Panc1 (cell line): ENCODE data around the gene AEBP2. TPM values are rescaled to one million over a fixed set of nuclear protein-coding genes. Genes with fewer than 3 reads are reported as not detected.

ENCODE experiments used
- ATAC-seq: fragments of 200-7000 bp; cut with Tn5 transposase; 2 replicates; pipeline ENCODE4 v1.9.1; 2020; ENCODE audit warnings: mild to moderate bottlenecking, moderate library complexity
- BruUV-seq: library from RNA; stranded (reverse); fragments of 400-500 nt; replicated peaks from 2 replicates; lab custom pipeline; 2021; lab: Mats Ljungman, UMichigan
- CTCF ChIA-PET: fragments of 300-600 bp; sonication (Branson Sonifier 250); formaldehyde crosslinking; loops from one replicate; lab custom pipeline; 2022; ENCODE audit warnings: antibody characterized with exemption; lab: Charles Lee
- POLR2A ChIA-PET: fragments of 300-600 bp; sonication (Branson Sonifier 250); formaldehyde crosslinking; loops from one replicate; lab custom pipeline; 2022; ENCODE audit warnings: antibody characterized with exemption; lab: Charles Lee
- DNase-seq: peaks from one replicate; pipeline ENCODE4 v3.0.0-alpha.2; 2010; ENCODE audit warnings: low read depth, low spot score
- H3K27ac ChIP-seq: 2 replicates; pipeline ENCODE4 v1.5.1; 2011; ENCODE audit warnings: mild to moderate bottlenecking, low read length, inconsistent platforms
- H3K27me3 ChIP-seq: fragments of 200-500 bp; sonication (Bioruptor generic); 2 replicates; pipeline ENCODE4 v1.6.0; 2014; ENCODE audit warnings: low read length, inconsistent platforms; ENCODE audit not compliant: control insufficient read depth, insufficient read depth
- H3K36me3 ChIP-seq: fragments of 200-500 bp; sonication (Bioruptor generic); 2 replicates; pipeline ENCODE4 v1.5.1; 2014; ENCODE audit warnings: inconsistent platforms, mild to moderate bottlenecking, low read length, moderate library complexity; ENCODE audit not compliant: control insufficient read depth, insufficient read depth
- H3K4me1 ChIP-seq: 2 replicates; pipeline ENCODE4 v1.5.1; 2011; ENCODE audit warnings: inconsistent platforms, mild to moderate bottlenecking, low read length, moderate library complexity; ENCODE audit not compliant: control insufficient read depth, insufficient read depth
- H3K4me3 ChIP-seq, 2 experiments: 2 replicates each; pipeline ENCODE4 v1.5.1; 2011 to 2012; ENCODE audit warnings: low read depth in 2 of 2, low read length in 2 of 2, mild to moderate bottlenecking in 2 of 2, inconsistent platforms in 1 of 2, moderate library complexity in 1 of 2
- H3K9me3 ChIP-seq: fragments of 200-500 bp; sonication (Bioruptor generic); 2 replicates; pipeline ENCODE4 v1.5.1; 2014; ENCODE audit warnings: low read depth, mild to moderate bottlenecking, inconsistent platforms, low read length, moderate library complexity; ENCODE audit not compliant: control insufficient read depth, insufficient read depth
- POLR2AphosphoS5 ChIP-seq: IDR thresholded peaks from 2 replicates; pipeline ENCODE4 v1.6.1; 2012; ENCODE audit warnings: mild to moderate bottlenecking, low read depth, low read length, moderate library complexity
- SIN3A ChIP-seq: IDR thresholded peaks from 2 replicates; pipeline ENCODE4 v1.6.1; 2012; ENCODE audit warnings: low read depth, mild to moderate bottlenecking, low read length, moderate library complexity, borderline replicate concordance; ENCODE audit not compliant: insufficient read depth
- TCF7L2 ChIP-seq: IDR thresholded peaks from 2 replicates; pipeline ENCODE4 v1.6.1; 2011; ENCODE audit warnings: mild to moderate bottlenecking, low read depth, low read length, inconsistent platforms
- in situ Hi-C: cut with HindIII; loops from 2 replicates; pipeline ENCODE4 v1.10.0; 2016; ENCODE audit warnings: low sequenced_read_pairs, low pct_unique_long_range_greater_than_20kb
- intact Hi-C: fragments of 100-400 bp; cut with micrococcal nuclease; formaldehyde crosslinking; loops from one replicate; pipeline ENCODE4 v1.10.0; 2022; ENCODE audit not compliant: unreplicated experiment
- total RNA-seq: library from RNA; stranded (reverse); gene quantifications from one replicate; pipeline ENCODE4 v1.2.1, GENCODE V29; 2021; ENCODE audit not compliant: unreplicated experiment
- TF ChIP-seq, protein P1 (sequence below), 2 experiments: IDR thresholded peaks; 2 replicates each; pipeline ENCODE4 v1.6.1; 2011 to 2012; ENCODE audit warnings: low read depth in 2 of 2, control low read depth in 1 of 2, low read length in 1 of 2, mild to moderate bottlenecking in 1 of 2, moderate library complexity in 1 of 2; ENCODE audit not compliant: insufficient read depth in 1 of 2
- TF ChIP-seq, protein P2 (sequence below): fragments of 450-650 bp; IDR thresholded peaks from 2 replicates; pipeline ENCODE4 v1.5.1; 2017; ENCODE audit warnings: mild to moderate bottlenecking

The AEBP2 gene
- total RNA-seq, 1 experiment from 2014 or later = 32.4 TPM

DNA sequence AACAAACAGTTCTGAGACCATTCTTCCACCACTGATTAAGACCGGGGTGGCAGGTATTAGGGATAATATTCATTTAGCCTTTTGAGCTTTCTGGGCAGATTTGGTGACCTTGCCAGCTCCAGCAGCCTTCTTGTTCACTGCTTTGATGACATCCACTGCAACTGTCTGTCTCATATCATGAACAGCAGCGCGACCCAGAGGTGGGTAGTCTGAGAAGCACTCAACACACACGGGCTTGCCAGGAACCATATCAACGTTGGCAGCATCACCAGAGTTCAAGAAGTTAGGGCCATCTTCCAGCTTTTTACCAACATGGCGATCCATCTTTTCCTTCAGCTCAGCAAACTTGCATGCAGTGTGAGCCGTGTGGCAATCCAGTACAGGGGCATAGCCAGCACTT lies 16.9 kb downstream of the AEBP2 start:
- no peaks in the 10 kb centered on the region; the same call in 1 of the 2 replicates for H3K4me1 ChIP-seq
- no TSS peak for BruUV-seq
- in situ Hi-C loops = no loop called here

DNA sequence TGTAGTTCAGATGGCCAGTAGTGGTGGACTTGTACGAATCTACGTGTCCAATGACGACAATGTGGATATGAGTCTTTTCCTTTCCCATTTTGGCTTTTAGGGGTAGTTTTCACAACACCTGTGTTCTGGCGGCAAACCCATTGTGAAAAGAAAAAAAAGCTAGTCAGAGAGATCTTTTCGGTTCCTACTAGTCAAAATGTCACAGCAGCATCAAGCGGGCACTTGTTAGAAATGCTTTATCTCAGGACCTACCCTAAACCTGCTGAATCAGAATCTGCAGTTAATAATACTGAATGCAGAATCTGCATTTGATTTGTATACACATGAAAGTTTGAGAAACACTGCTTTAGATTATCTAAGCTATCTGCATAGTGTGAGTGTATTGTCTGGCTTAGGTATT lies 18.3 kb downstream of the AEBP2 start:
- ChIA-PET POLR2A (no interaction called here), CTCF (no interaction called here)
- TF ChIP-seq SIN3A (no peak), TCF7L2 (no peak), POLR2AphosphoS5 (no peak)
- TF ChIP-seq, protein P1, sequence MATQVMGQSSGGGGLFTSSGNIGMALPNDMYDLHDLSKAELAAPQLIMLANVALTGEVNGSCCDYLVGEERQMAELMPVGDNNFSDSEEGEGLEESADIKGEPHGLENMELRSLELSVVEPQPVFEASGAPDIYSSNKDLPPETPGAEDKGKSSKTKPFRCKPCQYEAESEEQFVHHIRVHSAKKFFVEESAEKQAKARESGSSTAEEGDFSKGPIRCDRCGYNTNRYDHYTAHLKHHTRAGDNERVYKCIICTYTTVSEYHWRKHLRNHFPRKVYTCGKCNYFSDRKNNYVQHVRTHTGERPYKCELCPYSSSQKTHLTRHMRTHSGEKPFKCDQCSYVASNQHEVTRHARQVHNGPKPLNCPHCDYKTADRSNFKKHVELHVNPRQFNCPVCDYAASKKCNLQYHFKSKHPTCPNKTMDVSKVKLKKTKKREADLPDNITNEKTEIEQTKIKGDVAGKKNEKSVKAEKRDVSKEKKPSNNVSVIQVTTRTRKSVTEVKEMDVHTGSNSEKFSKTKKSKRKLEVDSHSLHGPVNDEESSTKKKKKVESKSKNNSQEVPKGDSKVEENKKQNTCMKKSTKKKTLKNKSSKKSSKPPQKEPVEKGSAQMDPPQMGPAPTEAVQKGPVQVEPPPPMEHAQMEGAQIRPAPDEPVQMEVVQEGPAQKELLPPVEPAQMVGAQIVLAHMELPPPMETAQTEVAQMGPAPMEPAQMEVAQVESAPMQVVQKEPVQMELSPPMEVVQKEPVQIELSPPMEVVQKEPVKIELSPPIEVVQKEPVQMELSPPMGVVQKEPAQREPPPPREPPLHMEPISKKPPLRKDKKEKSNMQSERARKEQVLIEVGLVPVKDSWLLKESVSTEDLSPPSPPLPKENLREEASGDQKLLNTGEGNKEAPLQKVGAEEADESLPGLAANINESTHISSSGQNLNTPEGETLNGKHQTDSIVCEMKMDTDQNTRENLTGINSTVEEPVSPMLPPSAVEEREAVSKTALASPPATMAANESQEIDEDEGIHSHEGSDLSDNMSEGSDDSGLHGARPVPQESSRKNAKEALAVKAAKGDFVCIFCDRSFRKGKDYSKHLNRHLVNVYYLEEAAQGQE (IDR thresholded peaks at IDR 0.05; ENCODE audit: insufficient read depth in 1 of 2, low read depth in 2 of 2, low read length in 1 of 2) = no peak
- TF ChIP-seq, protein P2, sequence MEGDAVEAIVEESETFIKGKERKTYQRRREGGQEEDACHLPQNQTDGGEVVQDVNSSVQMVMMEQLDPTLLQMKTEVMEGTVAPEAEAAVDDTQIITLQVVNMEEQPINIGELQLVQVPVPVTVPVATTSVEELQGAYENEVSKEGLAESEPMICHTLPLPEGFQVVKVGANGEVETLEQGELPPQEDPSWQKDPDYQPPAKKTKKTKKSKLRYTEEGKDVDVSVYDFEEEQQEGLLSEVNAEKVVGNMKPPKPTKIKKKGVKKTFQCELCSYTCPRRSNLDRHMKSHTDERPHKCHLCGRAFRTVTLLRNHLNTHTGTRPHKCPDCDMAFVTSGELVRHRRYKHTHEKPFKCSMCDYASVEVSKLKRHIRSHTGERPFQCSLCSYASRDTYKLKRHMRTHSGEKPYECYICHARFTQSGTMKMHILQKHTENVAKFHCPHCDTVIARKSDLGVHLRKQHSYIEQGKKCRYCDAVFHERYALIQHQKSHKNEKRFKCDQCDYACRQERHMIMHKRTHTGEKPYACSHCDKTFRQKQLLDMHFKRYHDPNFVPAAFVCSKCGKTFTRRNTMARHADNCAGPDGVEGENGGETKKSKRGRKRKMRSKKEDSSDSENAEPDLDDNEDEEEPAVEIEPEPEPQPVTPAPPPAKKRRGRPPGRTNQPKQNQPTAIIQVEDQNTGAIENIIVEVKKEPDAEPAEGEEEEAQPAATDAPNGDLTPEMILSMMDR = no peak
- DNase-seq (no peak), ATAC-seq (no peak)
- no TSS peak for BruUV-seq
- Histone ChIP-seq H3K27ac (no peak overlapping the region), H3K9me3 (no peaks in the 10 kb centered on the region), H3K4me1 (no peaks in the 10 kb centered on the region; the same call in 1 of the 2 replicates), H3K36me3 (no peaks in the 10 kb centered on the region), H3K27me3 (no peaks in the 10 kb centered on the region), H3K4me3 (no peak overlapping the region)
- in situ Hi-C loops (no loop called here), intact Hi-C loops (no loop called here)

More for the DNA sequence above, 16.9 kb downstream of the AEBP2 start:
- H3K27me3 ChIP-seq = no peaks in the 10 kb centered on the region
- CTCF ChIA-PET = no interaction called here
- POLR2A ChIA-PET = no interaction called here
- no peak for ATAC-seq
- intact Hi-C loops = no loop called here
- DNase-seq = no peak
- H3K4me3 ChIP-seq = no peak overlapping the region
- TF ChIP-seq, protein P2 = no peak
- TF ChIP-seq SIN3A (no peak), POLR2AphosphoS5 (no peak)
- no peaks in the 10 kb centered on the region for H3K36me3 ChIP-seq
- H3K27ac ChIP-seq = no peak overlapping the region
- no peaks in the 10 kb centered on the region for H3K9me3 ChIP-seq
